ENCODE measurements around the gene CYB561.

Gene CYB561

DNA sequence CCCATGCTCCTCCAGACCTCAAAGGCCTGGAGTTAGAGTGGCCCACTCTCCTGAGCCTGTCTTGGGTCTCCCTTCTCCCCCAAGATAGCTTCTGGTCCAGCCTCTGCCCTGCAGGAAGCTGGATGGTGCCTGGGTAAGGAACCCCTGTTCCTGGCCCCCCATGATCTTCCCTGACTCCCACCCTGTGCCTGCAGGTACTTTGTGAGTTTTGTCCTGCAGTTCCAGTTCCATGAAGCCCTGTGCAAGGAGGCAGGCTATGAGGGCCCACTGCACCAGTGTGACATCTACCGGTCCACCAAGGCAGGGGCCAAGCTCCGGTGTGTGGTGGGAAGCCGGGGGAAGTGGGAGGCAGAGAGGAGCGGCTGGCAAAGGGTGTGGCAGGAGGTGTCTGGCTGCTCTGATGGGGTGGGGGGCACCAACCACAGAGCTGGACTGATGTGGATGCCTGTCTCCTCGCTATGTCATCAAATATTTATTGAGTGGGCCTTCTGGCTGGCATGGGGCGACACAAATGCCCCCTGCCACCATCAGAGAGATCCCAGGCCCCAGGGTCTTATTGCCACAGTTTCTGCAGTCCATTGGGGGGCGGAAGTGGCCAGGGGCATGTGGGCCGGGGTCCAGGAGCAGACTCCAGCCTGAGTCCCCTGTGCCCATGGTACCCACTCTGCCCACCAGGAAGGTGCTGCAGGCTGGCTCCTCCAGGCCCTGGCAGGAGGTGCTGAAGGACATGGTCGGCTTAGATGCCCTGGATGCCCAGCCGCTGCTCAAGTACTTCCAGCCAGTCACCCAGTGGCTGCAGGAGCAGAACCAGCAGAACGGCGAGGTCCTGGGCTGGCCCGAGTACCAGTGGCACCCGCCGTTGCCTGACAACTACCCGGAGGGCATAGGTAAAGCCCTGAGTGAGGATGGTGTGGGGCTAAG is 37.8 kb upstream of the CYB561 start:
- TF ChIP-seq FOXP2 (optimal IDR thresholded peaks at IDR 0.05; ENCODE audit: borderline replicate concordance, extremely low read depth, extremely low read length, insufficient read depth) (no peak), SIN3A (IDR thresholded peaks at IDR 0.05; ENCODE audit: borderline replicate concordance, insufficient read depth, low read length) (no peak), TAF1 (IDR thresholded peaks at IDR 0.05; ENCODE audit: borderline replicate concordance, insufficient read depth, low read length) (no peak), POLR2AphosphoS5 (IDR thresholded peaks at IDR 0.05; ENCODE audit: low read depth, low read length) (no peak)
- TF ChIP-seq, protein P1, sequence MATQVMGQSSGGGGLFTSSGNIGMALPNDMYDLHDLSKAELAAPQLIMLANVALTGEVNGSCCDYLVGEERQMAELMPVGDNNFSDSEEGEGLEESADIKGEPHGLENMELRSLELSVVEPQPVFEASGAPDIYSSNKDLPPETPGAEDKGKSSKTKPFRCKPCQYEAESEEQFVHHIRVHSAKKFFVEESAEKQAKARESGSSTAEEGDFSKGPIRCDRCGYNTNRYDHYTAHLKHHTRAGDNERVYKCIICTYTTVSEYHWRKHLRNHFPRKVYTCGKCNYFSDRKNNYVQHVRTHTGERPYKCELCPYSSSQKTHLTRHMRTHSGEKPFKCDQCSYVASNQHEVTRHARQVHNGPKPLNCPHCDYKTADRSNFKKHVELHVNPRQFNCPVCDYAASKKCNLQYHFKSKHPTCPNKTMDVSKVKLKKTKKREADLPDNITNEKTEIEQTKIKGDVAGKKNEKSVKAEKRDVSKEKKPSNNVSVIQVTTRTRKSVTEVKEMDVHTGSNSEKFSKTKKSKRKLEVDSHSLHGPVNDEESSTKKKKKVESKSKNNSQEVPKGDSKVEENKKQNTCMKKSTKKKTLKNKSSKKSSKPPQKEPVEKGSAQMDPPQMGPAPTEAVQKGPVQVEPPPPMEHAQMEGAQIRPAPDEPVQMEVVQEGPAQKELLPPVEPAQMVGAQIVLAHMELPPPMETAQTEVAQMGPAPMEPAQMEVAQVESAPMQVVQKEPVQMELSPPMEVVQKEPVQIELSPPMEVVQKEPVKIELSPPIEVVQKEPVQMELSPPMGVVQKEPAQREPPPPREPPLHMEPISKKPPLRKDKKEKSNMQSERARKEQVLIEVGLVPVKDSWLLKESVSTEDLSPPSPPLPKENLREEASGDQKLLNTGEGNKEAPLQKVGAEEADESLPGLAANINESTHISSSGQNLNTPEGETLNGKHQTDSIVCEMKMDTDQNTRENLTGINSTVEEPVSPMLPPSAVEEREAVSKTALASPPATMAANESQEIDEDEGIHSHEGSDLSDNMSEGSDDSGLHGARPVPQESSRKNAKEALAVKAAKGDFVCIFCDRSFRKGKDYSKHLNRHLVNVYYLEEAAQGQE (IDR thresholded peaks at IDR 0.05; ENCODE audit: insufficient read depth in 1 of 2, low read depth in 2 of 2, low read length in 2 of 2) = no peak

DNA sequence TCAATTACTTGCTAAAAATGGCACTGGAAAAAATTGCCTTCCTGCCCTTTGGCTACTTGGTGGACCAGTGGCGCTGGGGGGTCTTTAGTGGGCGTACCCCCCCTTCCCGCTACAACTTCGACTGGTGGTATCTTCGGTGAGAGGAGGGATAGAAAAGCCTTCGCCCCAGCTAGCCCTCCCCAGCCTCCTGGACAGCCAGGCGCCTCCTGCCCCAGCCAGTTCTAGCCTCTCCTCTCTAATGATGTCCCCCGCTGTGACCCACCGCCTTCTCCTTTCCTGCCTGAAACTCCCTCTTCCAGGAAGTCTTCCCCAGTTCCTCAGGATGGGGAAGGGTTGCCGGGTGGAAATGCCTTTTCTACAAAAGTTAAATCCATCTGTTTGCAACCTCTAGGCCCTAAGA is 36.9 kb upstream of the CYB561 start:
- TF ChIP-seq, protein P1 (IDR thresholded peaks at IDR 0.05; ENCODE audit: insufficient read depth in 1 of 2, low read depth in 2 of 2, low read length in 2 of 2) = no peak
- TF ChIP-seq SIN3A (IDR thresholded peaks at IDR 0.05; ENCODE audit: borderline replicate concordance, insufficient read depth, low read length) = no peak
- TF ChIP-seq TAF1 (IDR thresholded peaks at IDR 0.05; ENCODE audit: borderline replicate concordance, insufficient read depth, low read length) = no peak
- no peak for TF ChIP-seq POLR2AphosphoS5 (IDR thresholded peaks at IDR 0.05; ENCODE audit: low read depth, low read length)
- no peak for TF ChIP-seq FOXP2 (optimal IDR thresholded peaks at IDR 0.05; ENCODE audit: borderline replicate concordance, extremely low read depth, extremely low read length, insufficient read depth)

DNA sequence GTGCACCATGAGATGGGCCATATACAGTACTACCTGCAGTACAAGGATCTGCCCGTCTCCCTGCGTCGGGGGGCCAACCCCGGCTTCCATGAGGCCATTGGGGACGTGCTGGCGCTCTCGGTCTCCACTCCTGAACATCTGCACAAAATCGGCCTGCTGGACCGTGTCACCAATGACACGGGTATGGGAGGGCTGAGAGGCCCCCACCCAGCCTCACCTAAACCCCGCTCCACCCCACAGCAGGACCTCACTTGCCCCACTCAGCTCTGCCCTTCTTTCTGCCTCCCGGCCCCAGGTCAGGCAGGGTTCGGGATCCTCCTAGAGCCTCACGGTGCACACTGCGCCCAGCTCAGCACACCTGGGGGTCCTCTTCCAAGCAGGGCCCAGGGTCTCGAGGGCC is 36.4 kb upstream of the CYB561 start:
- TF ChIP-seq FOXP2 (optimal IDR thresholded peaks at IDR 0.05; ENCODE audit: borderline replicate concordance, extremely low read depth, extremely low read length, insufficient read depth) = no peak
- no peak for TF ChIP-seq TAF1 (IDR thresholded peaks at IDR 0.05; ENCODE audit: borderline replicate concordance, insufficient read depth, low read length)
- TF ChIP-seq SIN3A (IDR thresholded peaks at IDR 0.05; ENCODE audit: borderline replicate concordance, insufficient read depth, low read length) = no peak
- no peak for TF ChIP-seq POLR2AphosphoS5 (IDR thresholded peaks at IDR 0.05; ENCODE audit: low read depth, low read length)
- TF ChIP-seq, protein P1 (IDR thresholded peaks at IDR 0.05; ENCODE audit: insufficient read depth in 1 of 2, low read depth in 2 of 2, low read length in 2 of 2) = no peak

DNA sequence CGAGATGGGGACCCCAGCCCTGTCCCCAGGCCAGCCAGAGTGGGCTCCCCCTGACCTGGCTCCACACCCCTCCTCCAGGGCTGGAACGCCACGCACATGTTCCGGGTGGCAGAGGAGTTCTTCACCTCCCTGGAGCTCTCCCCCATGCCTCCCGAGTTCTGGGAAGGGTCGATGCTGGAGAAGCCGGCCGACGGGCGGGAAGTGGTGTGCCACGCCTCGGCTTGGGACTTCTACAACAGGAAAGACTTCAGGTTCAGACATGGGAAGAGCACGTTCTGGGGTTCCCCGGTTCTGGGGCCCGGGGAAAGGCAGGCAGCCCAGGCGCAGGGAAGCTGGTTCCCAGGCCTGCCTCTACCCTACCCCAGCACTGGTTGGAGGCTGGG is 35.4 kb upstream of the CYB561 start:
- TF ChIP-seq TAF1 (IDR thresholded peaks at IDR 0.05; ENCODE audit: borderline replicate concordance, insufficient read depth, low read length) (no peak), POLR2AphosphoS5 (IDR thresholded peaks at IDR 0.05; ENCODE audit: low read depth, low read length) (no peak), FOXP2 (optimal IDR thresholded peaks at IDR 0.05; ENCODE audit: borderline replicate concordance, extremely low read depth, extremely low read length, insufficient read depth) (no peak), SIN3A (IDR thresholded peaks at IDR 0.05; ENCODE audit: borderline replicate concordance, insufficient read depth, low read length) (no peak)
- TF ChIP-seq, protein P1 (IDR thresholded peaks at IDR 0.05; ENCODE audit: insufficient read depth in 1 of 2, low read depth in 2 of 2, low read length in 2 of 2) = no peak
